H1 (cell line): Measurements from ENCODE around the gene SP1.

ENCODE experiments used
- BRCA1 ChIP-seq: IDR thresholded peaks from 2 replicates; pipeline ENCODE4 v1.6.1; 2012; ENCODE audit warnings: low read depth, low read length, improper control_type of control experiment
- EP300 ChIP-seq, 2 experiments: IDR thresholded peaks; 1 replicate in 1 of 2; 2 replicates in 1 of 2; pipeline ENCODE4 v1.6.1; 2011 to 2012; ENCODE audit warnings: low read depth in 2 of 2, low read length in 2 of 2, mild to moderate bottlenecking in 2 of 2, borderline replicate concordance in 1 of 2, inconsistent platforms in 1 of 2, moderate library complexity in 1 of 2
- SRF ChIP-seq: IDR thresholded peaks from 2 replicates; pipeline ENCODE4 v1.6.1; 2011; ENCODE audit warnings: mild to moderate bottlenecking, low read depth, low read length, moderate library complexity

DNA sequence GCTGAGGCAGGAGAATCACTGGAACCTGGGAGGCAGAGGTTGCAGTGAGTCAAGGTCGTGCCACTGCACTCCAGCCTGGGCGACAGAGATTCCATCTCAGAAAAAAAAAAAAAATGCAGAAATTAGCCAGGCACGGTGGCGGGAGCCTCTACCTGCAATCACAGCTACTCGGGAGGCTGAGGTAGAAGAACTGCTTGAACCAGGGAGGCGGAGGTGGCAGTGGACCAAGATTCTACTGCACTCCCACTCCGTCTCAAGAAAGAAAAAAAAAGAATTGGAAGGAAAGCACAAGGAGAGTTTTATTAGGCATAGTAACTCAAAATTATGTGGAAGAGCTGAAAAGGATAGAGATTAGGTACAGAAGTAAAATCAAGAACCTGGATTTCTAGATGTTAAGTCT is 22.9 kb downstream of the SP1 start:
- TF ChIP-seq BRCA1 (no peak), EP300 (IDR thresholded peaks at IDR 0.05; ENCODE audit: borderline replicate concordance in 1 of 2, low read depth in 2 of 2, low read length in 2 of 2) (no peak), SRF (no peak)
